Activated CD8-positive, alpha-beta memory T cell treated with anti-CD3 and anti-CD28 coated beads, Interleukin-2, amount 50 U/mL, for 24 hours (primary cell): ENCODE results near the gene NUDCD3.

ENCODE experiments used
- DNase-seq: peaks from one replicate; pipeline ENCODE4 v3.0.0-alpha.2; 2020; ENCODE audit errors: extremely low read depth

Gene NUDCD3

DNA sequence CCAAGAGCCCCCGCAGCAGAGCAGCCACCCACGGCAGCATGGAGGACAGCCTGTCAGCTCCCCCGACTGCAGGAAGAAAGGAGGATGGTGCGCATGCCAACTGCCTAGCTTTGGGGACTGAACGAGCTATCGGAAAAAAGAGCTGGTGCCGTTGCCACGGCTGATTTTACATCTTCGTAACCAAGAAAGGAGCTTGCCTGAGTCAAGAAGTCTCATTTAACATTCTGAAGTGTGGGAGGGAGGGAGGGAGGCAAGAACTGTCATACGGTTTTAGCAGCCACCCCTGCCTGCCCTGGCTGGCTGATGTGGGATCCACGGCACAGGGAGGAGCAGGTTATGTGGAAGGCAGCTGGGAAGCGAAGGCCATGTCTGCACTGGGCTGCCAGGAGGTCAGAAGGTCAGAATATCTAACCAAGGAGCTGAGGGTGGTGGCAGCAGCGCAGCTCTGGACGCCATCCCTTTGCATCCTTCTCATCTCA lies 90.4 kb downstream of the NUDCD3 start:
- DNase-seq = no peak

DNA sequence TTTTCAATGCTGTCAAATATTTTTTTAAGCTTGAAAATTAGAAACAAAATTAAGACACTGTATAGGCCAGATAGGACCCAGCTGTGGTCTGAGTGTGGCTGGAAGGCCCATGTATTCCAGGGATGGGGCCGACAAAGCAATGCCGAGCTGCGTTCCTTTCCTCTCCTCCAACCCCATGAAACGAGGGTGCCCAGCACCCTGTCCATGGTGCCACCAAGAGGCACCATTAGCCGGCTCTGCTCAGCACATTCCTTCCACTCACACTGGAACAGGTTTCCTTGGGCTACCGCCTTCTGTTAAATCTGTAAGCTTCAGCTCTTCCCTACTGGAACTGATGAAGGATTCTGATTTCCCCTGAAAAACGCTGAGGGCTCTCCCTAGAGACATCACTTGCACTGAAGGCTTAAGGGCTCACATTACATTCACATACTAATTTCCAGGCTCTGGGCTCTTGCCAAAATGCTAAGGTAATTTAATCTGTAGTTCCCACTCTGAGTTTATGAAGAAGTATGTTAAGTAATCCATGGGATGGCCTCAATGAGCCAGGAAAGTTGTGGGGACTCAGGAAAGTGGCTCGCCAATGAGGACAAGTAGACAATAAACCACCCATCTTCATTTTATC lies 91.4 kb downstream of the NUDCD3 start:
- DNase-seq = no peak

DNA sequence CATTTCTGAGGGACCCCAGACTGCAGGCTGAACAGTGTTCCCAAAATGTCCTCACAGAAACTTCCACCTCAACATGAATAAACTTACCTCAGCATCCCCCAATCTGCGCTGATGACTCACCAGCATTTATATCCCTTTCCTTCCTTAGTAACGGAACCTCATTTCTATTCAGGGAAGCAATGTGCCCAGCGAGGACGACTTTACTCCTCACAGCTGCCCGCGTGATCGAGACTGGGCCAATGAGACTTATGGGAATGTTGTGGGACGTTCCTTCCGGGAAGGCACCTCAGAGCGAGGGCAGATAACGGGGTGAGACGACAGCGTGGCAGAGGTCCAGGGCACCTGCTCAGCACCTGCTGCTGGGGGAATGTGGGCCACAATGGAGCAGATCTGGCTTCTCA lies 91.9 kb downstream of the NUDCD3 start:
- no peak for DNase-seq

DNA sequence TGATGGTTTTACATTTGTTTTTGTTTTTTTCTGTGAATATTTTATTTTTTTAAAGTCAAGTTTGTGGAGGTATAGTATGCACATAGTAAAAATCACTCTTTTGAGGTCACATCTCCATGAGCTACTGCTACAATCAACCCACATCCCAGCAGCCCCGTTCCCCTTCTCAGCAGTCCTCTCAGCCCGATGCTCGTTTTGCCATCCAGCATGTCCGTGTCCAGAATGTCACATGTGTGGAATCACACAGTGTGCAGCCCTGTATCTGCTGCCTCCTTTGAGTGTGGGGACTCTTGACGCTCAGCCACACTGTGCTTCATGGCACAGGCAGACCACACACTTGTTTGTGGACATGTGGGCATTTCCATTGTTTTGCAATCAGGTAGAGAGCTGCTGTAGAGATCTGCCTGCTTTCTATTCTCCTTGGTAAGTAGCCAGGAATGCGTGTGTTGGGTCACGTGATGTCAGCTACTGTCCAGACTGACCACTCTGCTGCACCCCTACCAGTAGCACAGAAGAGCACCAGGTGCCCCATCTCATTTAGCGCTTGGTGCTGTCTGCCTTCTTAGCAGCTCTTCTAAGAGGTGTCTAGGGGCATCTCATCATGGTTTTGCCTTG lies 93.4 kb downstream of the NUDCD3 start:
- no peak for DNase-seq

DNA sequence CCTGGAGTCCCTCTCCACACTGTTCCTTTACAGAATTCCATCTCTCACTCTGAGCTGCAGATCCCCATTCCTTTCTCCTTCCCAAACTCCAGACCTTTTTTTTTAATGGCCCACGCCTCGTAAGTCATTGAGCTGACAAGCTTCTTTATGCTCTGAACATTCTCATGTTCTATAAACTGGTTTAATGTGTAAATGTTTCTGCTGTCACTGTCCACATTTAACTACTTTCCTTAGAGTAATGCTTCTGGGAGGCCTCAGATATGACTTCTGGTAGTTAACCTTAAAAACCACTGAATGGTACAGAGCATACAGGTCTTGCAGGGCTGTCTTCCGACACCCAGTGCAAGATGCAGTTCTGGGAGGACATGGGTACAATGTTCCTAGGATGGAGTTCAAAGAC lies 94.0 kb downstream of the NUDCD3 start:
- DNase-seq = no peak

DNA sequence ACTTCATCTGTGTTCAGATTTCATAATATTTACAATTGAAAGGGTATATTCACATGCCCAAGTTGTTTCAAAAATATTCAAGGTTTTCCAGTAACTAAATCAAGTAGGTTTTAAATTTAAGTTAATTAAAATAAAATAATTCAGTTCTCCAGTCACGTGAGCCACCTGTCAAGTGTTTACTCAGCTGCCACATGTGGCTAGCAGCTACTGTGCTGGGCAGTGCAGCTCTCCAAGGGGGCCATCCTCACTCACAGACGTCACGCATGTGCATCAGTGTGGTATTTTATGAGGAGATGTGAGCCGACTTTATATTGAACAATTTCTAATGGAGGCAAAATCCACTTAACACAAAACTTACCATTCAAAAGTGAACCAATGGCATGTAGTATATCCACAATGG lies 95.4 kb downstream of the NUDCD3 start:
- no peak for DNase-seq

DNA sequence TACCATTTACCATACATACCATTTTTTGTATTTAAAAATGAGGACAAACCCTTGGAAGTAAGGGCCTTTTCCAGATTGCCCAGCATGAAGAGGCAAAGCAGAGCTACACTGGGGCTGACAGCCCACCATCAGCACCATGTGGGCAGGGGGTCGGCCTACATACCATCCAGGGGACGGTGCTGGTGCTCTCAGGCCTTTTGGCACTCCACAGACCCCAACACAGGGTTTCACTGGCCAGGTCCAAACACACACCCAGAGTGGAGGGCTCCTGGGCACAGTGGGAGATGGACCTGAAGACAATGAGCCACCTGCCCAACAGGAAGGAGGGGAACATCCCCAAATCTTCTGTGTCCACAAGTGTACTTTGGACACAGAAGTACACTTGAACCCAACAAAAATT lies 95.8 kb downstream of the NUDCD3 start:
- DNase-seq = no peak

DNA sequence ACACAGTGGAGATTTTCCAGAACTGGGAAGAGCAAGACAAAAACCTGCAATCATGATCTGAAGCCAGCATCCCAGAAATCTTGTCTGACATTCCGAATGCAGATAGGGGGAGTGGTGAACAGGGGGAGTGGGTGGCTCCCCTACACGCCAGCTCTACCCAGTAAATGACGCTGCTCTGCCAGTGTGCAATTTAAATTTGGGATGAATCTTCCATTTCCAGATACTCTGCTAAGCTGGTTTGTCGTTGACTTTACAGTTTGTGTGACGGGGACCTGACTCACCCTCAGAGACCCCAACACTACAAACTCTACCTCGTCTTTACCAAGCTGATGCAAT lies 96.4 kb downstream of the NUDCD3 start:
- no peak for DNase-seq

DNA sequence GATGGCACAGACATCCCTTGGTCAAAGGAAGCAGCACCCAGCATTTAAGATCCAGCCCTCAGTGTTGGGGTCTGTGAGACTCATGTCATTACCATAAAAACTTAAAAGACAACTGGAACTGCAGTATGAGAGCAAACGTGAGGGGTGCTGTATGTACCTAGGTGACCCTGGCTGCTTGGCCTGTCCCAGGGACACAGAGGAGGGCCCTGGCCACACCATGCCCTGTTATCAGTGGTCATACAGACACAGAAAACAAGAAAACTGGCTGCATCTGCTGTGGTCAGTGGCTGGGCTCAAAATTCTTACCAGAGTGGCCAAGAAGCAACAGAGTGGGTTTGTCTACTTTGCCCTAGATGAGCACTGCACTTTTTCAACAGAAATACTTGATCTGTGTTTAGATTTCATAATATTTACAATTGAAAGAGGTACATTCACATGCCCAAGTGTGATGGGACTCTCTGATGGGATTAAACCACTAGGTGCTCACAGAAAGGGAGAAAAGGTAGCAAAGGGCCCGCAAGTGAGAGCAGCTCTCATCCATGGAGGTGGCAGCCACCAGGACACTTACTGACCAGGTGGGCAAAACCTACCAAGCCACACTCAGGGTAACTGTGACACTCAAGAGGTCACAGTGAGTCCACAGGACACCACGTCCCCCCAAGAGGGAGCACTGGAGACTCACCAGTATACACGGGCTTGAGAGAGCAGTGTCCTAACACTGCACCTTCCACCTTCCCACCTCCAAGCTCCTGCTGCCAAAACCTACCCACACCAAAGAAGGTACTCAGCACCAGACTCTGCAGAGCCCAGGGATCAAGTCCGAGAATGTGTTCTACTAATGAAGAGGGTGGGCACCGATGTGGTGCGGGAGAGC lies 97.0 kb downstream of the NUDCD3 start:
- DNase-seq = no peak

DNA sequence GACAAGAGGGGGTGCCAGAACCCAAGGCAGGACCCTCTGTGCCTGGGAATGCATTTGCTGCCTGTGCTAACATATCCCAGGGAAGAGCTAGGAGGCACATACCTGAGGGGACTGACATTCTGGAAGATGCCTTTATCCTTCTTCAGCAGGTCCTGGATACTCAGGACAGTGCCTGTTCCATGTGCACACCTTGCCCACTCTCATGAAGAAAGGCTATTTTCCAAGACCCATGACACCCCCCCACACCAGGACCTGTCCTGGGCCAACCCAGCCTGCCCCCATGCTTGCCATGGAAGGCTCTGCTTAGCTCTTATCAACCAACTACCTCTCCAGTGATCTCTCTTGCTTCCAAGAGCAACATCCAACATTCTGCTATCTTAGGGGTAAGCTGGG lies 97.8 kb downstream of the NUDCD3 start:
- no peak for DNase-seq

DNA sequence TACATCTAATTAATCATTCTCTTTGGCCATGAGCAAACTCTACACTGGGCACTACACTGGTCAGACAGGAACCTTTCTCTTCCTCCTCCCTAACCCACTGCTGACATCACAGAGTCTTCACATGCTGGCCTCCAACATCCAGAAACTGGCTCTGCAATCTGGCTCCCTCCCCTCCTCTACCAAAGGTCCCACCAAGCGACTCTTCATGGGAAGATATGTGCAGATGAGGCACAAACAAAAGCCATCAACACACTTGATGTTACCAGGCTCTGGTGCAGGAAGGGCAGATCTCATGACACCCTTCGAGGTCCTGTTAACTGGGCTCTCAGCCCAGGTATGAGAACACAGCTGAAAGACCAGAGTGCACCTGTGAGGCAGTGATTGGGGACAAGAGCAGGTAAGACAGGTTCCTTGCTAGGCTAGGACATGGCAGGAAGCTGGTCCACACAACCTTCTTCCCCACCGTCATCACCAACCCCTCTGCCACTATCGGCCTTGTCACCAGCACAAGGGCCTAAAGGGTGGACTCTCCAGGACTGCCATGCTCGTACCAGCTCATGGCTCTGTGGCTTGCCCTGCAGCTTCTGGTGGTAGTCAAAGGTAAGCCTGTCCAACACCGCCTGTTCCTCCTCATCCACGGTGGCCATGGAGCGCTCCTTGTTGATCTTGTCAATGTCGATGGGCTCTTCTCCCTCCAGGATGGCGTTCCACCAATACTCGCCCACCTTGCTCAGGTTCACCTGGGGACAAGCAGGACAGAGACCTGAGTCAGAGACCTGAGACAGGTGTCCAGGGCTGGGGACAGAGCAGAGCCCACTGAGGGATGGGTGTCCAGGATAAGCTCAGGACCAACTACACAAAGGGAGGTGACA lies 98.5 kb downstream of the NUDCD3 start:
- no peak for DNase-seq

DNA sequence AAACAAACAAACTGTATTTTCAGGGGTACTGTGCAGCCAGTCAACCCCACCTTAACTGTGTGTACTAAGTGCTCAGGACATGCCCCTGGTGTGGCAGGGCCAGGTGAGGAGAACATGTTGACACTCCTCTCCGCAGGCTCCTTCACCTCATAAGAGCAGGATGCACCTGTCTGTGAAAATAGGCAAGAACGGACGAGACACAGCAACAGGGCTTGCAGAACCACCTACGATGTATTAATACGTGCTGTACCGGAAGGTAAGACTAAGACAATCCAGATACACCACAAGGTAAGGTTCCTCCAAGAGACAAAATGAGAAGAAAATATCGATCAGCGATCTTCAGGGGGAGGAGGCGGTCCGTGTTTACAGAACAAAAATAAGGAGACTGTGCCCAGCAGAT lies 99.3 kb downstream of the NUDCD3 start:
- no peak for DNase-seq

DNA sequence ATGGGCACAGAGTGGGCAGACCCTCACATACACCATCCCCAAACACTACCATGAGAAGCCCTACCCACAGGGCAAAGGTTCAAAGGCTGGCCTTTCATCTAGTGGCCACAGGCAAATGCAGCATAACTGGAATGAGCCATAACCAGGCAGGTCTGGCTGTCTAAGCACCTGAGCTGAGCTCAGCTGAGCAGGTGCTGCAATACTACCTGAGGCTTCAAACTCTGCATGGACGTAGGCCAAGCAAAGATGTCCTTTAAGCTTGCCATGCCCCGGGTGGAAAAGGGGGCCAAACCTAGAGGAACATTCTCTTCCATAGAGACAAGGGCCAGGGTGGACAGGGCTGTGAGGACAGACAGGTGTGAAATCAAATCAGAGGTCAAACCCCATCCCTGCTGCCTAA lies 99.8 kb downstream of the NUDCD3 start:
- no peak for DNase-seq

DNA sequence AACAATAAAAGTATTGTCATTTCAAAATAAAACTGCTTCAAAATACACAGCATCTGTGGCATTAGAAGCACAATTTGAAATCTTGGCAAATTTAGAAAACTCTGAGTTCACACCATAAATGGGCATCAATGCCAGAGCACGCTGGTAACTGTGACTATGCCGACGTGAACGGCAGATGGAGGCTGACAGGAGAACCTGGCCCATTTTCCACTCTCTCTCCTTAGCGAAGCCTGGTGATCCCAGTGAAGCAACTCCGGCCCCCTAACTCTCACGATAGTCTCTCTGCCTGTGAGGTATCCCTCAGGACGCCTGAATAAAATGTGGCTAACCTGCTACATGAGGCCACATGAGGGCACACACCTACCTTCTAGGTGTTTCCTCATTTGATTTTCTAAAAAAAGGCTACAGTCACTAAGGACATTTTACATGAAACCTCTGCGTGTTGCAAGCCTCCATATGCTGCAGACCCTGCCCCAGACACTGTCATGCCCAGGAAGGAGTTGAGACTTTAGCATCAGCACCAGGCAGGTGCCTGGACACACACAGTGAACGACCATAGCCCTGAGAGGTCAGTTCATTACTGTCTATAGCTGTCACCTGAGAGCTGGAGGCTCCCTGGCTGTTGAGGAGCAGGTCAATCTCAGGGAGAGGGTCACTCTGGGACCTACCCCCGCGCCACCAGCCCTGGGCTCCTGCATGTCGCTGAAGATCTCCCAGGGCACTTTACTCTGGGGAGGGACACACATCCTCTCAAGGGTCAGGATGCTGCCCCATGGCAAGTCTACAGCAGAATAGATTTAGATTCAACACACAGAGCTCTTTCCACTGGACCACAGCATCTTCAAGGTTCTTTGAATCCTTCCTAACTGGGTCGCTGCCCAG lies 102.1 kb downstream of the NUDCD3 start:
- no peak for DNase-seq

DNA sequence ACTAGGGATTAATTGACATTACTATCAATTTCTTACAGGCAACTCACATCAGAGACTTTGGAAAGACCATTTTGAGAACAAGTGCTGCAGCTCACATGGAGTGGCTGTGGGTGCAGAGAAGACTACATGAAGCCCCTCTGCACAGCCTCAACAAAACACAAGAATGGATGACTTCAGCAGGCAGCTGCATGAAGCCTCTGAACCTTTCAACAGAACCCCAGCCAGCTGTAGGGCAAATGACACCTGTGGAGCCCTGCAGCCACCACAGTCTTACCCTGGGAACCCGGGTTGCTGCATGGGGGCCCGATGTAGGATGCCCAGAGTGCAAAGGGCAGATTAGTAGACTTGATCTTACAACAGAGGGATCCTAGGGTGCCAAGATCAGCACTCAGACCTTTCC lies 103.1 kb downstream of the NUDCD3 start:
- no peak for DNase-seq

DNA sequence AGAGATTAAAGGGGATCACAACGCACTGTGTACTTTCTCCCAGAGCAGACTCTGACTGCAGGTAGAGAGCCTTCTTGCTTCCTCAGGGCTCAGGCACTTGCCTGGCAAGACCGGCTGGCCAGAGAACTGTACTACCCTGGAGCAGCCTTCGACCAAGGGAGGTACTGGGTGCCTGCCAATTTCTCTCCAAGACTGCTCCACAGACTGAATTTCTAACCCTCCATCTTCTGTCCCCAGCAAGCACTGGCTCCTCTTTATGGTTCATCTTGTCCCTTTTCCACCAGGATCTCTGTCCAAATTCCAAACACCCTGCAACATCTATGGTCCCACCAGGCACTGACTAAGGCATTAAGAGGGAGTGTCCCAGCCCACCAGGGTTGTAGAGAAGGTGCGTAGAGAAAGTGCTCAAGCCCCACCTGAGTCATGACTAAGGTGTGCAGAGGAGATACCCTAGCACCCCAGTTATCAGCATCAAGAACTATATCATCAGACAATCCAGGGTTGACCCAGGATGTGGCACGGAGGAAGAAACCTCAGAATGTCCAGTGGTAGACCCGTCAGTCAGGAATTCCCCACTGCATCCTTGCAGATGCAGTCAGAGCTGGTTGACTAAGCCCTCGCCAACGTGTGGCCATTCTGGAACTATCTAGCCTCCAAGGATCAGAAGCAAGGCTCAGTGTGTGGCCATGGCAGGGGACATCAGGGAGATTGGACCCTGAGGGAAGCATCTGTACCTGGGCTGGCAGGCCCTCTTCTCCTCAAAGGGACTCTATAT lies 104.1 kb downstream of the NUDCD3 start:
- no peak for DNase-seq

DNA sequence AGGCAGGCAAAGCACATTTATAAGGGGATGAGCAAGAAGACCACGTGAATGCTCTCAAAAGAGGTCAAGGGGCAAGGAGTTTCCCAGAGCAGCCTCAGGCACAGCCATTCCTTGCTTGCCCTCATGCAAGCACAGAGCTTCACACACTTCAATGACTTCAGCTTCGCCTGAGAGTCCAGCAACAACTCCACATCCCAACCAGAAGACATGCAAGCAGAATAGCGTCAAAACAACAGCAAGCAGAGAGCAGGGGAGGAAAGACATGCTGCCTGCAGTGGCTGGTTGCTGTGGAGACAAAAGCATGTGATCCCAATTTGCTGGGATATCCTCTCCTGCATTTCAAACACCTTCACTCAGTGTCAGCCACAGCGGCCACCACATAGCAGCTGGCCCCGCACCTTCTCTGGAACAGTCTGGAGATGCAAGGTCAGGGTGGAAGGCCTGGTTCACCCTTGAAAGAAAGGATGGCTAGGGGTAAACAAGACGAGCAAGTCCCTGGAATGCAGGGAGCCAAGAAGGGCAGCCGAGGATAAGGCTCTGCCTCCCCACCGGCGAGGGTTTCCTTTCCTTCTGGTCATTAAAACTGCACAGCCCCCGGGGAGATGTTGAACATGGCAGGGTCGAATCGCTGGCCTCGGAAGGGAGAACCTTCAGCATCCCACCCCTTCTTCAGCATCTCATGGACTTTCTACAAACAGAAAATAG lies 104.9 kb downstream of the NUDCD3 start:
- DNase-seq = no peak

DNA sequence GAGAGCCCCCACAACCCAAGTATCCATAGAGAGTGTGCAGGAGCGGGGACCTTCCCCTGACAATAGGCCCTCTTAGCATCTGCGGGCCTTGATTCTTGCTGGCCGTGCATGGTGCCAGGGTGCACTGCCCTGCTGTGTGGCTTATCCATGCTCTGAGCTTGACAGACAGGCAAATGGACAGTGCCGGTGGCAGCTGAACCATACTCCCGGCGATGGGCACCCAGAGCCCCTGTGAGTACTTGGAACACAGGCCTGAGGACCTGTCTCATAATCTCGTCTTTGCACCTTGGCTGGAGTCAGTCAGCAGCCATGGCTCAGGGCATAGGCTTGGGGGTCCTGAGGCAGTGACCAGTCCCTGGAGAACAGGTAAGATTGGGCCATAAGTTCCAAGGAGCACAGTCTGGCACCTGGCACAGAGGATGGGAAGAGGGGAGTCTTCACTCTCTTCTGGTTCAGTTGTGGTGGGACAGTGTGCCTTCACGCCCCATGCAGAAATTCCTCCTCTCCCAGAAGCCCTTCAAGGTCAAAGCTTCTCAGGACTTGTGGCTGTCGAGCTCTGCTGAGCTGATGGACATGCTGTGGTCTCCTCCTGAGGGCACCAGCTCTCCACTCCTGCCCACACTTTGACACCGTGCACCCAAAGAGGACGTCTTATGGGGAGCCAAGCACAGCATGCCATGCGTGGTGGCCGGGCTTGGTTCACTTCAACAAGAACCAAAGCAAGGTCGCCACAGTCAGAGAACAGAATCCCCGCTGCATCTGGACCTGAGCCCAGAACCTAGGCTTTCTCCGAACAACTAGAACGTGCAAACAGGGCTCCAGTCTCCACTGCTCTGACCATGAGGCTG lies 105.6 kb downstream of the NUDCD3 start:
- no peak for DNase-seq

DNA sequence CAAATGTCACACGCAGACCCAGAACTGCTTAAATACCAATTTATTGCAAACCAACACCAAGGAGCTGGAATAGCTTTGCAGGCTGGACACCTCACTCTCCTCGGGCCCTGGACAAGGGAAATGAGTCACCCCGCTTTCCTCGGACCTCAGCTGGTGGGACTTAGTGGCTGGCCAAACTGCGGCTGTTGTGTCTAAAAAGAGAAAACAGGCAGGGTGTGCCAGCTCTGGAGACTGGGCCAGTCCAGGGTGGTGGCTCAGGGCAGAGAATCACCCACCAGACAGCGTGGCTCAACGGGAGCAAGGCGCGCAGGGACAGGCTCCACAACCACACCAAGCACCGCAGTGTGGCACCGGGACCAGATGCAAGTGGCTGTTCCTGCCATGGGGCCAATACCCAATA lies 106.9 kb downstream of the NUDCD3 start:
- DNase-seq = no peak
